Gastroesophageal sphincter (tissue), 3 donors: ENCODE results near the gene MAGEA9B.
"Not testable (repeated sequence)": the region's sequence is repeated elsewhere in the genome, so short reads cannot be mapped to it uniquely, and the experiment has no call there.

ENCODE experiments used
- CTCF ChIP-seq, 4 experiments: fragments of 200-600 bp in 2 of 4; fragments of 450-650 bp in 2 of 4; sonication (generic) in 1 of 4; IDR thresholded peaks; one replicate each; pipeline ENCODE4 v1.5.1; 2017 to 2019; ENCODE audit warnings: antibody characterized with exemption in 4 of 4, mild to moderate bottlenecking in 2 of 4, moderate library complexity in 2 of 4
- POLR2AphosphoS5 ChIP-seq: sonication (generic); formaldehyde crosslinking; IDR thresholded peaks from one replicate; pipeline ENCODE4 v1.6.1; 2017; ENCODE audit warnings: antibody characterized with exemption

- not testable (repeated sequence) for TF ChIP-seq POLR2AphosphoS5; CTCF (IDR thresholded peaks at IDR 0.05)
These were observed 35.4 kb downstream of the MAGEA9B start for GRCh38 chrX:149551939-149552248.
